ENCODE results near the gene PMM1. TPM values are rescaled to one million over a fixed set of nuclear protein-coding genes. Genes with fewer than 3 reads are reported as not detected.

PMM1 gene
- total RNA-seq, 4 donors from 2014 or later, result 39.3 to 168 (median 73.1) TPM

DNA sequence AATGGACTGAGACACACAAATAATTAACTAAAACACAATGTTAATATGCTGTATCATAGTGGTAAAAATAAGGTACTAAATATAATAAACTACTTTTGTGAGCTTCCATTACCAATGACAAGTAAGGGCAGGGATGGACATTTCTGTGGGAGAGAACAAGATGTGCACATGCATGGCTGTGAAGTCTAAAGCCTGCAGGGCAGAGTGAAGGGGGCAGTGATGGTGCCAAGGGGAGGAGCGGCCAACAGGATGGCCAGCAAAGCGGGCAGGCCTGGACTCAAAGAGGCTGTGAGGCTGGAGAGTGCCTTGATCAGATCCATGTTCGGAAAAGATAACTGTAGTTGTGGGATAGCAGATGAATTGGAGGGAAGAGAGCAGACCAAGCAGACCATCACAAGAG, 18.7 kb upstream of the PMM1 start:
- ATAC-seq (ENCODE audit: low FRiP score), result no peak
- TF ChIP-seq, protein P1, sequence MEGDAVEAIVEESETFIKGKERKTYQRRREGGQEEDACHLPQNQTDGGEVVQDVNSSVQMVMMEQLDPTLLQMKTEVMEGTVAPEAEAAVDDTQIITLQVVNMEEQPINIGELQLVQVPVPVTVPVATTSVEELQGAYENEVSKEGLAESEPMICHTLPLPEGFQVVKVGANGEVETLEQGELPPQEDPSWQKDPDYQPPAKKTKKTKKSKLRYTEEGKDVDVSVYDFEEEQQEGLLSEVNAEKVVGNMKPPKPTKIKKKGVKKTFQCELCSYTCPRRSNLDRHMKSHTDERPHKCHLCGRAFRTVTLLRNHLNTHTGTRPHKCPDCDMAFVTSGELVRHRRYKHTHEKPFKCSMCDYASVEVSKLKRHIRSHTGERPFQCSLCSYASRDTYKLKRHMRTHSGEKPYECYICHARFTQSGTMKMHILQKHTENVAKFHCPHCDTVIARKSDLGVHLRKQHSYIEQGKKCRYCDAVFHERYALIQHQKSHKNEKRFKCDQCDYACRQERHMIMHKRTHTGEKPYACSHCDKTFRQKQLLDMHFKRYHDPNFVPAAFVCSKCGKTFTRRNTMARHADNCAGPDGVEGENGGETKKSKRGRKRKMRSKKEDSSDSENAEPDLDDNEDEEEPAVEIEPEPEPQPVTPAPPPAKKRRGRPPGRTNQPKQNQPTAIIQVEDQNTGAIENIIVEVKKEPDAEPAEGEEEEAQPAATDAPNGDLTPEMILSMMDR (IDR thresholded peaks at IDR 0.05), result no peak

DNA sequence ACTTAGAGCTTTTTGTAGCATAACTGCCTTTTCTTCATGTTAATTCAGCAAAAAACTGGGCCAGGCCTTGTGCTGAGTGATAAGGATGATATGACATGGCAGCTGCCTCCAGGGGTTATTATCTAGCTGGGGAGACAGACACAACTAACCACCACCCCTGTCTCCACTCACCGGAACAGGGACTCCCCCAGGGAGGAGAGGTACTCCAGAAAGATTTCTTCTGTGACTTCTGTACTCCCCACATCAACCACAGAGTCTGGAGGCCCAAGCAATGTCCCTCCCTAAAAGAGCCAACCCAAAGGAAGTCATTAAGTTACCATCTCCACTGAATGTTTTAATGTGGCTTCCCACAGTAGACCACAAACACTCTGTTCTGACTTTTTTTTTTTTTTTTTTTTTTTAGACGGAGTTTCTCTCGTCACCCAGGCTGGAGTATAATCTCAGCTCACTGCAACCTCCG, 14.3 kb upstream of the PMM1 start:
- ATAC-seq (ENCODE audit: low FRiP score) (no peak), DNase-seq (ENCODE audit: low spot score) (no peak)
- TF ChIP-seq, protein P1 (IDR thresholded peaks at IDR 0.05), result no peak

More for the DNA sequence above, 18.7 kb upstream of the PMM1 start:
- no peak for DNase-seq (ENCODE audit: low spot score)

DNA sequence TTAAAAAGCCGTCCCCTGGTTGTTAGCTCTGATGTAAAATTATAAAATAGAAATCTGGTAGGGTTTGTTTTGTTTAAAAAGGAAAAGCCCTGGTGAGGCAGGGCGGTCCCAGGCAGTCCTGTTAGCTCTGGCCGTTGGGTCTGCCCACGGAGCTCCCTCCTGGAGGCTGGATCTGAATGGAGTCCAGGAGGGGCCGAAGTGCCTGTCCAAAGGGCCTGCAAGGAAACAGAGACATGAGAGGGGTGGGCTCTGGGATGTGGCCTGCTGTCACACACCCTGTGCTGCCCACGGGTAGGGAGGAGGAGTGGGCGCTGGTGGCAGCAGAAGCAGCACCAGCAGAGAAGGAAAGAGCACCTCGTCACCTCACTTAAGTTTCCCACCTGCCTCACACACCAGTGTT, 11.3 kb upstream of the PMM1 start:
- TF ChIP-seq, protein P1 (IDR thresholded peaks at IDR 0.05), result no peak
- DNase-seq (ENCODE audit: low spot score) (no peak), ATAC-seq (ENCODE audit: low FRiP score) (no peak)

DNA sequence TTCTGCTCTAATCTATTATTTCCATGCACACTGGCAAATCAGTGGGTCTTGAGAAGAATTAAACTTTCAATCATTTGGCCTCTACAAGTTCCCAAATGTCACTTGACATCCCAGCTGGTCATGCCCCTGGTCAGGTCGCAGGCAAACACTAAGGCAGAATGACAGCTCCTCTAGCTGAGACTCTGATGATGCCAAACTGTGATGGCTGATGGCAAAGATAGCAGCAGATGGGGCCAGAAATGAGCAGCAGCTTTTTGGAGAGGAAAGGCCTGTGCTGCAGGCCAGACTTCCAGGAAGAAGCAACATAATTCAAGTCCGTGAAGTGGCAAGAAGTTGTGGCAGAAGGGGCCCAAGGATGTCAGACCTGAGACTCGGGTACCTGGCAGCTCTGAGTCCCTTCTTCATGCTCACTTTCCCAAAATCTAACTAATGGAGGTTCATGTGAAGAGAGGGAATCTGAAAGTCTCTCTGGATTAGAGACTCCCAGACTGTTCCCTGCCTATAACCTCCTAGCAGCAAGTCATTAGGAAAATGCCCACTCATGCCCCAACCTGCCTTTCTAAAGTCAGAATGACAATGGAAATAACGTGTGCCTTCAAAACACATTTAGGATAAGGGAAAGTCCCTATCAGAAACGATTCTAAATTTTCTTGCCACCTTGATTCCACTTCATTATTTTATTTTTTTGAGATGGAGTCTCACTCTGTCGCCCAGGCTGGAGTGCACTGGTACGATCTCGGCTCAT, 9.4 kb upstream of the PMM1 start:
- TF ChIP-seq, protein P1 (IDR thresholded peaks at IDR 0.05), result no peak
- ATAC-seq (ENCODE audit: low FRiP score) (no peak), DNase-seq (ENCODE audit: low spot score) (no peak)

DNA sequence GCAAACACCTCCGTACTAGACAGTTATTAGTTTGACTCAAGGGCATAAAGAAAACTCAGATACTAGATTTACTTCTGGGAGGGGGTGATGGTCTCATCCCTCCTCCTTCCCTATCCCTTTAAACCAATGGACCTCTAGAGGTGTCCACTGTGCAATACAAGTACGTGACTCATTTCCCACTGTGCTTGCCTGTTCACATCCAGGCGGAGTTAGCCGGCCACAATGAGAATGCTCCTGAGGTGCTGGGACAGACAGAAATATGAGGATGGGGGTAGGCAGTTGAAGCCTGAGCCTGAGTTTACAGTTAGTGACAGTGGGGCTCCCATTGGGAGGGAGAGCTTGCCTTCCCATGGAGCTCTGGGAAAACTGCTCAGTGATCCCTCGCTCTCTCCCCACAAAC, 8.4 kb upstream of the PMM1 start:
- TF ChIP-seq, protein P1 (IDR thresholded peaks at IDR 0.05), result no peak
- DNase-seq (ENCODE audit: low spot score) (no peak), ATAC-seq (ENCODE audit: low FRiP score) (no peak)

DNA sequence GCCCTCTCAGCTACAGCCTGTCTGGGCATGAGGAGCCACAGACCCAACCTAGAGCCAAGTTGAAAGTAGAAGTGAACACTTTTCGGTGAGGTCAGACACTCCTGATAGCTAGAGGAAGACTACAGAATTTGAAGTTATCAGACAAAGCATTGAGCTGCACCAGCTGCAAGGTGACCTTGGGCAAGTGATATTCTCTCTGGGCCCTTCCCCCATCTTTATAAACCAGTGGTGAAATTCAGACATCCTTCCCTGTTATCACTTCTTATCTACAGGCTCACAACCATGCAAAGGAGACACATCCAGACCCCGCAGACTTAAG, 8.0 kb upstream of the PMM1 start:
- DNase-seq (ENCODE audit: low spot score) (no peak), ATAC-seq (ENCODE audit: low FRiP score) (no peak)
- TF ChIP-seq, protein P1 (IDR thresholded peaks at IDR 0.05), result no peak
